Inflammatory macrophage treated with lipopolysaccharide for 1 hour (primary cell): ENCODE results near the gene TOMM20.
"Not testable (repeated sequence)": the region's sequence is repeated elsewhere in the genome, so short reads cannot be mapped to it uniquely, and the experiment has no call there.

Experiments used
- DNase-seq, 2 donors: peaks; one replicate each; pipeline ENCODE4 v3.0.0-alpha.2; 2020 to 2022

Gene TOMM20

GRCh38 chr1:235128456-235129328, at the start of gene TOMM20:
TSS of gene TOMM20 (minus strand) at chr1:235128837. CDS start at chr1:235128715, 122 bp downstream.
- peak; percentile 97 to 98 for DNase-seq

DNA sequence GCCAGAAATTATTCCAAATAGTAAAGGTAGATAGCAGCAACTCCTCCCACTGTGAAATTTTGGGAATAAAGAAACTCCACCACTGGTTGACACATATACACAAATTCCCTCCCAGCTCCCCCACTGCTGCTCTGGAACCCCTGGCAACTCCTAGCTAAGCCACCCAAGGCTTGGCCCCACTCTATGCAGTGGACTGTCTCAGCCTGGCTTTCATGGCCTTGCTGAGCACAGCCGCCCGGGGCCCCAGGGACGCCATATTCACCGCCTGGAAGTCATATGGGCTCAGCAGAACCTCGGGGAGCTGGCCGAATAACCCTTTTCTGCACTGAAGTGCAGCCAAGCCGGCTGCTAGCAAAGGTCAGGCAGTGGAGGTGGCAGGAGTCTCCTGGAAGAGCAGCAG, 47.8 kb upstream of the TOMM20 start:
- DNase-seq, result no peak

DNA sequence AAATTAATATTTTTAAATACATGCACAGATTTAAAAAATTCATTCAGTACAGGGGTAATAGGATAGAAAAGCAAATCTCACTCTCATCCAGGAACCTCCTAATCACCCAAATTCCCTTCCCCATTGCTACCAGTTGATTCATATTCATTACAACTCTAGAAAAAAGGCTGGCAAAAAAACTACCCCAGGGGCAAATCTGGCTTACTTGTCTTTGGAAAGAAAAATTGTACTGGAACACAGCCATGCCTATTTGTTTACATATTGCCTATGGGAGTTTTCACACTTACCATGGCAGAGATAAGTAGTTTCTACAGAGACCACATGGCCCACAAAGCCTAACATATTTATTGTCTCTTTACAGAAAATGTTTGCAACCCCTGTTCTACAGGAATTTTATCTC, 41.3 kb upstream of the TOMM20 start:
- no peak for DNase-seq

DNA sequence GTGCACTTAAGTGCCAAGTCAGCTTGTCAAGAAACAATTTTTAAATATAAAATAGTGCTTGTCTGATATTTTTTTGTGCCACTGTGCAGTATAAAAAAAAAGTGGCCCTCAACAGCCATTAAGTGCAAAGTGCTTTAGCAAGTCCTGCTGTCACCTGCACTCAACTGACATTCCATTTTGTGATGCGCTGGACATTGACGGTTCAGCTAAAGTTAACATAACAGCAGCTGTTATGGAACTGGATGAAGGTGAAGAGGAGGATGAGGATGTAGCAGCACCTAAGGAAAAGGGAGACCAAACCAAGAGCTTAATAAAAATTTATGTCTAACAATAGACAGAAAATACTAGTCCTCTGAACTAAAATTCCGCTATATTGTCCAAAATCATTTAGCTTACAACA, 39.7 kb upstream of the TOMM20 start:
- DNase-seq, result no peak

GRCh38 chr1:235161685-235162327, 33.2 kb upstream of the TOMM20 start:
- no peak for DNase-seq

- peak; percentile 89 to 91 for DNase-seq
These were observed 32.5 kb upstream of the TOMM20 start, which contains the start of gene RBM34 for GRCh38 chr1:235160957-235161684. TSS of gene RBM34 (minus strand) at chr1:235161250. CDS start at chr1:235161226, 24 bp downstream.

DNA sequence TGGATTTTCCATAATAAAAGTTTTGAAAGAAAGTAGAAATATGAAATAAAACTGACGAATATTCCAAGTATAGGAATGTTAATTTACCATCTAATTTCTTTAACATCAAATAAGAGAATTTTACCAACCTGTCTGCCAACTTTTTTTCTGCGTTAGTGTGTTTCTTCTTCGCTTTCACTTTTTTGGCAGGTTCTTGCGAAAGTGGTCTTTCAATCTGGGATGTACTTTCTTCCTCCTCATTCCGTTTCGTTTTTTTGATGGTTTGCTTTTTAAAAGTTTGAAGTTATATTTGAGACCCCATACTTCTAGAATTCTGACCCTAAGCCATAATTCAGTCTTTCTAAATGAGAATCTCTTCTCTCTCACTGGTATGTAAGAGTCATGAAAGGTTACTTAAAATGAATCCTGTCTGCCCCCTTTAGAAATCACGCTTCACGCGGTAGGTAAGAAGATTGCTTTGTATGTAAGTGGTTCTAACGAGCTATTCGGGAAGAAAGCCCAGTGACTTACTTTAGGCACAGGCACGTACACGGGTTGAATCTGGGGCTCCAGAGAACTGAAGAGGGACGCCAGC, 31.8 kb upstream of the TOMM20 start:
- peak; percentile 50 to 52 for DNase-seq

GRCh38 chr1:235159930-235160329, 31.3 kb upstream of the TOMM20 start:
- not testable (repeated sequence) for DNase-seq

DNA sequence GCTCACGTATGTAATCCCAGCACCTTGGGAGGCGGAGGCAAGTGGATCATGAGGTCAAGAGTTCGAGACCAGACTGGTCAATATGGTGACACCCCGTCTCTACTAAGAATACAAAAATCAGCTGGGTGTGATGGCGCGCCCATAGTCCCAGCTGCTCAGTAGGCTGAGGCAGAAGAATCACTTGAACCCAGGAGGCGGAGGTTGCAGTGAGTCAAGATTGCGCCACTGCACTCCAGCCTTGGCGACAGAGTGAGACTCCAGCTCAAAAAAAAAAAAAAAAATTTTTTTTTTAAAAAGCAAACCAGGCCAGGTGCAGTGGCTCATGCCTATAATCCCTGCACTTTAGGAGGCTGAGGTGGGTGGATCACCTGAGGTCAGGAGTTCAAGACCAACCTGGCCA, 30.6 kb upstream of the TOMM20 start:
- not testable (repeated sequence) for DNase-seq

DNA sequence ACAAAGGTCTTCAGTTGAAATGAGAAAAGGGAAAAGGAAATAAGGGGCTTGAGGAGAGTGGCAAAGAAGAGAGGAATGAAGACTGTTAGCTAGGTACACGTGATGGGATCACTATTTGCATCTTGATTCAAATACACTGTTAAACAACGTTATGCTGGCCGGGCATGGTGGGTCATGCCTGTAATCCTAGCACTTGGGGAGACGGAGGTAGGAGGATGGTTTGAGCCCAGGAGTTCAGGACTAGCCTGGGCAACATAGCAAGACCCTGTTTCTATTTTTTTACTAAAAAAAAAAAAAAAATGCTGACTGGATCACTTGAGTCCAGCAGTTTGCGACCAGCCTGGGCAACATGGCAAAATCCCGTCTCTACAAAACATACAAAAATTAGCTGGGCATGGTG, 30.0 kb upstream of the TOMM20 start:
- no peak for DNase-seq

DNA sequence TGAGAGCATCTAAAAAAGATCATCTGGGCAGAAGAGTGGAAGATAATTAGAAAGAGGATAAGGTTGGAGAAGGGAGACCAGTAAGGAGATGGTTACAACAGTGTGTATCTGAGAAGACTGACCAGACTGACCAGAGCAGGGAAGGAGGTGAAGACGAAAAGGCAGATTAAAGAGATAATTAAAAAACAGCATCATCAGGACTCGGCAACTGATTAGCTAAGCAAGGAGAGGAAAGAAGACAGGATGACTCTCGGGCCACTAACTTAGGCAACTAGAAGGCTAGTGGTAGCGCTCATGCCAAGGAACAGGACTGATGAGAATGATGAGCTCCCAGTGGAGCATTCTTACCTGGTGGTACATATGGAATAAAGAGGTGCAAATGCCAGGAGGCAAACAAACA, 28.5 kb upstream of the TOMM20 start:
- DNase-seq, result no peak

DNA sequence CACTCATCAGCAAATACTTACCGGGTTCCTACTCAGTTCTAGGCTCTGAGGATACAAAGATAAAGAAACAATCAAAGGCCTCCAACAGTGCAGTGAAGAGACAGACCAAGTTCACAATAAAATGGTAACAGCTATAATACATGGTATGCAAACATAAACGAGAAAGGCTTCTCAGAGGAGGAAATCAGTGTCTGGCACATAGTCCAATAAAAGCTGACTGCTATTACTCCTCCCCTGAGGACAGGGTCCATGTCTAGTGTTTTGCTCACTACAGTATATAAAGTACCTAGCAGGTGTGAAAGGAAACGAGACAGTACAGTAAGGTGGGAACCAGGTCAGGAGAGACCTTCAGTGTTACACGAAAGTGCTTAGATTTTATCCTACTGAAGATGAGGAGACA, 28.1 kb upstream of the TOMM20 start:
- DNase-seq, result no peak

DNA sequence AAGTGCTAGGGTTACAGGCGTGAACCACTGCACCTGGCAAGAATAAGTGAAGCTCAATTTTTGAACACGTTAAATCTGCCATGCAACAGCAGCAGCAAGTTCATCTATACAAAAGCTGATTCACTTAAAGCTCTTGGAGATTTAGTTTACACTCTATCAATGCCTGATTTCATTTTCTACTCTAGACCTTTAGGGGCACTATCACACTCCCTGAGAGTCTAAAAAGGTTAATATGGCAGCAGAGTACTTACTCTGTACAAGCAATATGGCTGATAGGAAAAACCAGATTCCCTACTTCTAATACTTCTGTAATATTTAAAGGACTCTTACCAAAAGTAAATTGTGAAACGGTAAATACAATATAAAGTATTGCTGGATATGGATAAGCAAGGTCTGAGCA, 27.6 kb upstream of the TOMM20 start:
- DNase-seq, result no peak

GRCh38 chr1:235152235-235152634, 23.6 kb upstream of the TOMM20 start:
- DNase-seq, result no peak

GRCh38 chr1:235151033-235151432, 22.4 kb upstream of the TOMM20 start:
- no peak for DNase-seq

- no peak for DNase-seq
These were observed 21.2 kb upstream of the TOMM20 start for GRCh38 chr1:235149824-235150223.

DNA sequence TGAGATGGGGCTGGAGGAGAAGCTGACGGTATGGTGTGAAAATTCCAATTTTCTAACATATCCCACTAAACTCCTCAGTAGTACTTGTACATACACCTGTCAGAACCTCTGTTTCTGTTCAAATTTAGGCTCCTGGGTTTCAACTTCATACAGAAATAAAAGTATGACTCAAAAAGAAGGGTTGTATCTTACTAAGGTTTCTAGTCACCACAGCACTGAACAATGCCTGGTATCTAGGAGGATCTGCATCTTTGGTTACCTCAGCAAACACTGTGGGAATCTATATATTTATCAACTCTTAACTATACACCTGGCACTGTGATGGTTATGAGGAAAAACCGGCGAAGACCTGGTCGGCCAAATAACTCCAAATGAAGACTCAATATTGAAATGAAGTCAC, 18.6 kb upstream of the TOMM20 start:
- DNase-seq, result no peak

DNA sequence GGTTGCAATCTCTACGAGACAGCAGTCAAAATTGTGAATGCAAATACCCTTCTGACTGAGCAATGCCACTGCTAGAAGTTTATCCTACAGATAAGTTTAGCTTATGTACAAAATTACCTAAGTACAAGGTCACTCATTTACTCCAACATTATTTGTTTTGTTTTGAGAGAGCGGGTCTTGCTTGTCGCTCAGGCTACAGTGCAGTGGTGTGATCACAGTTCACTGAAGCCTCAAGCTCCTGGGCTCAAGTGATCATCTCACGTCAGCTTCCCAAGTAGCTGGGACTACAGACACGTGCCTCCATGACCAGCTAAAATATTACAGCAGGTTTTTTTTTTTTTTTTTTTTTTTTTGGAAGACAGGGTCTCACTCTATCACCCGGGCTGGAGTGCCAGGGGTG, 17.0 kb upstream of the TOMM20 start:
- no peak for DNase-seq

DNA sequence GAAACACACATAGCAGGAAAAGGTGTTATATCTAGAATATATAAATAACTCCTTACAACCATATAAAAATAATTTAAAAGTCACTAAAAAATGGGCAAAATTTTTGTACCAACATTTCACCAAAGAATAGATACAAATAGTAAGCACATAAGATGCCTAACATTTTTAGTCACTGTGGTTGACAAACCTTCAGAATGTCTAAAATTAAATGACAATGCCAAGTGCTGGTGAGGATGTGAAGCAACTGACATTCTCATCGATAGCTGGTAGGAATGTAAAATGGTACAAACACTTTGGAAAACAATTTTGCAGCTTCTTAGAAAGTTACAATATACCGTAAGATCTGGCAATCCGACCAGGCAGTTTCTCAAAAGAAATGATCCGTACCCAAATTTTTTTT, 14.4 kb upstream of the TOMM20 start:
- DNase-seq, result no peak

DNA sequence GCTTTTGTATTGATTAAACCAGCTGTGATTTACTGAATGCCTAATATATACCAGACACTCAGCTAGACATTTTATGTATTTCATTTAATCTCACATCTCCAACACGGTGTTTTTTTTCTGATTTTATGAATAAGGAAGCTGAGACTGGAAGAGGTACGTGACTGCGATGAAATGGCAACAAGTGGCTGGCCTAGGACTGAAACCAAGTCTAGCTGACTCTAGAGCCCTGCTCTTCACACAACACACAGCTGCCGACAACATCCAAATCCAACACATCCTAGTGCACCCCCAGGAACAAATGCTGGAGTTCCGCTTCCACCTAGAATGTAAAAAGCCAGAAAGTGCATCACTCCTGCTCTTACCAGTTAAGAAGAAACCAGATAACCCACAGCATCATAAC, 10.7 kb upstream of the TOMM20 start:
- no peak for DNase-seq

- DNase-seq, result no peak
These were observed 10.2 kb upstream of the TOMM20 start for GRCh38 chr1:235138821-235139220.

- DNase-seq, result no peak
These were observed 7.5 kb upstream of the TOMM20 start for GRCh38 chr1:235136111-235136510.

- DNase-seq, result no peak
These were observed 5.5 kb upstream of the TOMM20 start for GRCh38 chr1:235134171-235134570.
